ENCODE measurements around the gene KCNQ1. TPM values are rescaled to one million over a fixed set of nuclear protein-coding genes. Genes with fewer than 3 reads are reported as not detected.
A peak's percentile ranks its signal among the peaks of the same experiment; 100 is the strongest.

Gene KCNQ1
- total RNA-seq, 1 donor from 2014 or later, result 1.6 TPM

DNA sequence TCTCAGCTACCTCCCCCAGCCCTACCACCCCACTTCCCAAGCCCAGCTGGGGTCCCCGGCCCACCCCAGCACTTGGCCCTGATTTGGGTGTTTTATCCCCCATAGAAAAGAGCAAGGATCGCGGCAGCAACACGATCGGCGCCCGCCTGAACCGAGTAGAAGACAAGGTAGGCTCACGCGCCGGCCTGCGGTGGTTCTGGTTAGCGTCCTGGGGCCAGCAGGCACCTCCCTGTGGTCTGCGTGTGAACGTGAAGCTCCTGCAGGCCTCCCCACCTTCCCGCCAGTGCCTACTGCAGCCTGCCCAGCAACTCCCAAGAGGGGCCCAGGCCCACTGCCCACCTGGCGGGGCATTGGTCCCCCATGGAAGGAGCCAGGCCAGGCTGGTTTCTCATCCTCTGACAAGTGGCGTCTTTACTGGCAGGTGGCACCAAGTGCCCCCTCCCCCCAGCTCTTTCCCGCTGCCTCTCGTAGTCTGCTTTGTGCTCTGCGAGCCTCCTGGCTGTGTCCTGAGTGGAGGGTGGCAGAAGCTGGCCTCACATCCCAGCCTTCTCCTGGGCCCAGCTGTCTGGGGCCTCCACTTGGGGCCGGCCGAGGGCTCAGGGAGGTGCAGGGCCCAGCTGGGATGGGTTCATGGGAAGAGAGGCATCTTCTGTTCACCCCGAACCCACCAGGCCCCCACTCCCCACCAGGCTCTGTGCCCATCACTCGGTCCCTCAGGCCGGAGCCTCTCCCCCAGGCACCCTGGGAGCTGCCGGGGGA lies 333.2 kb downstream of the KCNQ1 start:
- peaks cover 2% of the 10 kb centered on the region for H3K27me3 ChIP-seq (ENCODE audit: control insufficient read depth, insufficient read depth, low read length)
- H3K4me3 ChIP-seq (ENCODE audit: low read depth, low read length), result no peak overlapping the region
- TF ChIP-seq, protein P1, sequence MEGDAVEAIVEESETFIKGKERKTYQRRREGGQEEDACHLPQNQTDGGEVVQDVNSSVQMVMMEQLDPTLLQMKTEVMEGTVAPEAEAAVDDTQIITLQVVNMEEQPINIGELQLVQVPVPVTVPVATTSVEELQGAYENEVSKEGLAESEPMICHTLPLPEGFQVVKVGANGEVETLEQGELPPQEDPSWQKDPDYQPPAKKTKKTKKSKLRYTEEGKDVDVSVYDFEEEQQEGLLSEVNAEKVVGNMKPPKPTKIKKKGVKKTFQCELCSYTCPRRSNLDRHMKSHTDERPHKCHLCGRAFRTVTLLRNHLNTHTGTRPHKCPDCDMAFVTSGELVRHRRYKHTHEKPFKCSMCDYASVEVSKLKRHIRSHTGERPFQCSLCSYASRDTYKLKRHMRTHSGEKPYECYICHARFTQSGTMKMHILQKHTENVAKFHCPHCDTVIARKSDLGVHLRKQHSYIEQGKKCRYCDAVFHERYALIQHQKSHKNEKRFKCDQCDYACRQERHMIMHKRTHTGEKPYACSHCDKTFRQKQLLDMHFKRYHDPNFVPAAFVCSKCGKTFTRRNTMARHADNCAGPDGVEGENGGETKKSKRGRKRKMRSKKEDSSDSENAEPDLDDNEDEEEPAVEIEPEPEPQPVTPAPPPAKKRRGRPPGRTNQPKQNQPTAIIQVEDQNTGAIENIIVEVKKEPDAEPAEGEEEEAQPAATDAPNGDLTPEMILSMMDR (IDR thresholded peaks at IDR 0.05; ENCODE audit: insufficient read depth, low read length, severe bottlenecking), result no peak
- no peak for FAIRE-seq
- H3K36me3 ChIP-seq (ENCODE audit: control insufficient read depth, insufficient read depth, low read length), result no peaks in the 10 kb centered on the region
- no peak for DNase-seq (ENCODE audit: low read depth)

DNA sequence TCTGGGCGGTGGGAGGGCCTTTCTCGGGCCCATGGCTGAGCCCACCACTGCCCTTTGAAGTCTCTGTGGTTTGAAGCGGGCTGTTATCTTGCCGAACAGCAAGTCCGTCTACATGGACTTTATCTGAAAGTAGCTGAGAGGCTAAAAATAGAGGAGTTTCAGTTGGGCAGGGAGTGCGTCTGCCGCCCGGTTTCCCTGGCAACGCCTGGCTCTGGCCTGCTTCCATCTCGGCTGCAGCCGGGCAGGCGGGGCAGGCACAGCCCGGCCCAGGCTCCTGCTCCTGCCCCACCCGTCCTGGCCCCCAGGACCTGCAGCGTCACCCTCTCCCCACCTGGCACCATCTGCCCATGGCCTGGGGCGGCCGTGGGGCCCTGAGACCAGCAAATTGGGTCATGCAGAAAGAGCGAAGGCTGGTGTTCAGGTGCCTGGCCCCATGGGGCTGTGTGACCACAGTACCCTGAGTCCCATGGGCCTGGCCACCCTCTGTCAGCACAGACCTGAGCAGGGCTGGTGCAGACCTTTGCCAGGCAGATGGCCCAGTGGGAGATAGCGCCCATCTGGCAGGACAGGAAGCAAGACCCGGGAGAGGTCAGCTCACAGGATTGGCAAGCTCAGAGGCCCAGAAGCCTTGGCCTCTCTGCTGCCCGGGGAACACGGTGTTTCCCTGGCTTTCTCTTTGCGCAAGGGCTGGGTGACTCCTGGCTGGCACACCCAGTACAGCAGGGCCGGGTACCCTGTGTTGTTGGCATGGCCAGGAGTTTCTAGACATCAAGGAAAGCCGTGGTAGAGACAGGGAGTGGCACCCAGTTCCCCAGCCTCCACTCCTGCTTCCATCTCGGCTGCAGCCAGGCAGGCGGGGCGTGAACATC lies 334.1 kb downstream of the KCNQ1 start:
- DNase-seq (ENCODE audit: low read depth), result peak; percentile 51
- Histone ChIP-seq H3K27me3 (ENCODE audit: control insufficient read depth, insufficient read depth, low read length) (peaks cover 2% of the 10 kb centered on the region), H3K4me3 (ENCODE audit: low read depth, low read length) (no peak overlapping the region), H3K36me3 (ENCODE audit: control insufficient read depth, insufficient read depth, low read length) (no peaks in the 10 kb centered on the region)
- peak; percentile 86 for FAIRE-seq
- TF ChIP-seq, protein P1 (IDR thresholded peaks at IDR 0.05; ENCODE audit: insufficient read depth, low read length, severe bottlenecking), result peak; percentile 50

DNA sequence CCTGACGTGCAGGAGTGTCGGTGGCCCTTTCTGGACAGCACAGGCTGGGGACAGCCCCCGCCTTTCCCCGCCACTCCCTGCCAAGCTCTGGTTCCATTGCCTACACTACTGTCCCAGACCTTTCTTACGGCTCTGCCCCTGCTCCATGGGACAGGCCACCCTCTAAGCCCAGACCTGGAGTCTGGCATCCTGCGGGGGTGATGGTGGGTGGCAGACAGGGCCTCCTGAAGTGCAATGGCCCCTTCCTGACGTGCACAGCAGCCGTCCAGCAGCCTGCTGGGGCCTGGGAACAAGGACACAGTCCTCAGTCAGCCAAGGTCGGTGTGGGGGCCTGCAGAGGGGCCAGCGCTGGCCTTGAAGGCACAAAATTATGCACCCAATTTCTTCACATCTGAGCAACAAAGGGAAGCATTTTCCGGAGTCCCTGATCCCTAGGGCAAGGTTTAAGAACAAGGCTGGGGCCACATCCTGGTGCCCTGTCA lies 334.7 kb downstream of the KCNQ1 start:
- Histone ChIP-seq H3K27me3 (ENCODE audit: control insufficient read depth, insufficient read depth, low read length) (no peaks in the 10 kb centered on the region), H3K4me3 (ENCODE audit: low read depth, low read length) (no peak overlapping the region), H3K36me3 (ENCODE audit: control insufficient read depth, insufficient read depth, low read length) (no peaks in the 10 kb centered on the region)
- no peak for DNase-seq (ENCODE audit: low read depth)
- no peak for FAIRE-seq
- TF ChIP-seq, protein P1 (IDR thresholded peaks at IDR 0.05; ENCODE audit: insufficient read depth, low read length, severe bottlenecking), result no peak

DNA sequence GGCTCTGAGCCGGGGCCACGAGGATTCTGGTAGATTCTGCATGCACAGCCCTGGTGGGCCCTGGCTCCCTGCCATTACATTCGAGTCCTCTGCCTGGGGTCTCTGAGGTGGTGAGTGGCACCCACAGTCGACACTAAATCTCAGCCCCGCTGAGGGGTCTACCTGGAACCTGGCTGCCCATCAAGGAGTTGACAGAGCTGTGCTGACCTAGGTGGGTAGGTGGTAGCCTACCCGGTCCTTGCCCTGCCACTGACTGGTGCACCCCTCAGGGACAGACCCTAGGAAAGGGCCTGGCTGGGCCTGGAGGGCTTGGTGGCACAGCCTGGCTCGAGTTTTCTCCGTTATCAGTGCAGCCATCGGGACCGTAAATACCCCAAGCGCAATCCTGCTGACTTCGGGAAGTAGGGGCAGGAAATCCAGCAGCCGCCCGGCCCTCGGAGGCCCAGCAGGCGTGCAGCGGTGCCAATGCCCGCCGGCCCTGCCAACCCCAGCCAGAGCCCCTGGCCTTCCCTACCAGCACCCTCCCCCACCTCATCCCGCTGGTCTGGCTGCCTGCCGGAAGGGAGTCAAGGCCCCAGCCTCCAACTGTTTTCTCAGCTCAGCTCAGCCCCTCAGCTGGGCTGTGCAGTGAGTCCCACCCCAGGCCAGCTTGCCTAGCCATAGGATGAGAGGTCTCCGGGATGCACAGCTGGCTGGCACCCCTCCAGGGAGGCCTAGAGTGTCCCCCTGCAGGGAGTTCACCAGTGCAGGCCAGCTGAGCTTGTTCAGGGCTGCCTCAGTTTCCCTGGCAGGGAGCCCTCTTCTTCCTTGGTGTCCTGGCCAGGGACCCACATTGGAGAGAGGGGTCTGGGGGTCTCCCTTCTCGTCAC lies 335.4 kb downstream of the KCNQ1 start:
- FAIRE-seq (no peak), DNase-seq (ENCODE audit: low read depth) (no peak)
- TF ChIP-seq, protein P1 (IDR thresholded peaks at IDR 0.05; ENCODE audit: insufficient read depth, low read length, severe bottlenecking), result no peak
- Histone ChIP-seq H3K36me3 (ENCODE audit: control insufficient read depth, insufficient read depth, low read length) (no peaks in the 10 kb centered on the region), H3K4me3 (ENCODE audit: low read depth, low read length) (no peak overlapping the region), H3K27me3 (ENCODE audit: control insufficient read depth, insufficient read depth, low read length) (no peaks in the 10 kb centered on the region)

DNA sequence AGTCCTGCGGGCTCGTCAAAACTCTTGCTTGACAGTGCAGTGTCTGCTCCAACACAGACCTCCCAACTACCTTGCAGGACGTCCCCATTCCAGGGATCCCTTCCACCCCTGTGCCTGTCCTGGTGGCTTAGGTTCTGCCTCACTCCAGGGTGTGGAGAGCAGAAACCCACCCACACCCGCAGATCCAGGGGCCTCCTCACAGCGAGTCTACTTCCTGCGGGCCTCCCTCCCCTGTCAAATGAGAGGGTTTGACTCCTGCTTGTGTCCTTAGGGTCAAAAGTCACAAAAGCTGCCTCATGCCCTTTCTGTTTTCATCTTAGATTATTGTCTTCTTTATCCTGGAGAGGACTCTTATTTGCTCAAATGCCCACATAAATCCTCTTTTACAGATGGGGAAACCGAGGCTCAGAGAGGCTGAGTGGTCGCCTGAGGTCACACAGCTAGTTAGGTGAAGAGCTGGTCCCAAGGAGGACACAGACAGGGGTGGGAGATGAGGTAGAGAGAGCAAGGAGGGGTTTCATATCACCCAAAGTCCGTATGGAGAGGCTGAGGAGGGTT lies 336.1 kb downstream of the KCNQ1 start:
- DNase-seq (ENCODE audit: low read depth) (no peak), FAIRE-seq (no peak)
- TF ChIP-seq, protein P1 (IDR thresholded peaks at IDR 0.05; ENCODE audit: insufficient read depth, low read length, severe bottlenecking), result no peak
- Histone ChIP-seq H3K36me3 (ENCODE audit: control insufficient read depth, insufficient read depth, low read length) (no peaks in the 10 kb centered on the region), H3K4me3 (ENCODE audit: low read depth, low read length) (no peak overlapping the region), H3K27me3 (ENCODE audit: control insufficient read depth, insufficient read depth, low read length) (no peaks in the 10 kb centered on the region)

Data from bronchial epithelial cell (primary cell).